ENCODE results near the gene N4BP2L2. TPM values are rescaled to one million over a fixed set of nuclear protein-coding genes. Genes with fewer than 3 reads are reported as not detected.

The N4BP2L2 gene
- 58.0 and 61.4 TPM in 2 replicates for total RNA-seq (2021)
- long read RNA-seq, full-length matches to known transcripts: 48 of 140 reads
- long read RNA-seq, partial matches to known transcripts: 64 of 140 reads
- long read RNA-seq, other reads (novel, unspliced or antisense): 28 of 140 reads

DNA sequence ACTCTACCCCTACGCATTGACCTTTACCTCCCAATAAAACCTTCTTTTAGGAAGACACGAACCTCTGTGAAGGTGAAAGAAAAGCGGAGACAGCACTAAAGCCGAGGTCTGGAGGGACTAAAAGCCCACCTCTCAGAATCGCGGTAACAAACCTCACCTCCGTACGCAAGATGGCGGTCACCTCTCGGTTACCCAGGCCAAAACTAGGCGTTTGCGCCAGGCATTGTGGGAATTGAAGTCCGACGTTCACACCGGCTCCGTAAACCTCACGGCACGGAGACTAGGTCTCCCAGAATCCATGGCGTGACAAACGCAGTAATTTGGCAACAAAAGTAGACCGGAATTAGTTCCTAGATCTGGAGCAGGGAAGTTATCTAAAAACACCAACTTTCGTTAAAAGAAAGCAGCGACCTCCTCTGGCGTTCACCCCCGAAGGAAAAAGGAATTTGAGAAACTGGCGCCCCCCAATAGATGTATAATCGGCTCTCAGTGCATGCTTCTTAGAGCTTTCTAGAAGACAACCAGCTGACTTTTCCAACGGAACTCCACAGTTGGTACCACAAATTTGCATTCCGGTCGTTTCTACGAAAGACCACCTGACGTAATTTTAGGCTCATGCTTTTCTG lies at the start of gene N4BP2L2:
Gene N4BP2L2, minus strand, starts transcription at position 175 of the 626 bp plus-strand sequence. CDS start 1,768 bp downstream, outside the sequence.
- no peaks in the 10 kb centered on the region for H3K27me3 ChIP-seq (ENCODE audit: insufficient read depth, low read length)
- peak within 1 kb of the TSS; percentile 5 for H2BK5ac ChIP-seq (ENCODE audit: insufficient read length, low read length)
- peak; percentile 95 for DNase-seq
- no peak within 1 kb of the TSS for H4K8ac ChIP-seq (replicated peaks; ENCODE audit: insufficient read length, low read depth, low read length)
- peak within 1 kb of the TSS; percentile 87 for H3K9ac ChIP-seq (ENCODE audit: extremely low read depth, insufficient read length, low read length)
- H3K14ac ChIP-seq (ENCODE audit: insufficient read depth, low read length): peak within 1 kb of the TSS; percentile 42
- Mint-ChIP-seq H3K36me3 (ENCODE audit: insufficient read depth in 1 of 3, low read depth in 3 of 3) (peaks cover 12 to 32% (median 25%) of the 10 kb centered on the region in 3 experiments; a peak in 6 of 7 replicates), H3K4me3 (peak within 1 kb of the TSS; percentile 96 to 97), H3K4me1 (peaks cover 22 to 23% of the 10 kb centered on the region in 2 experiments), H3K27ac (peak within 1 kb of the TSS; percentile 98 to 99 (median 99)), H3K27me3 (ENCODE audit: low read depth) (no peaks in the 10 kb centered on the region), H3K9me3 (no peaks in the 10 kb centered on the region; a peak in 3 of 5 replicates)
- H3K79me1 ChIP-seq (ENCODE audit: insufficient read depth, low read depth, low read length, poor library complexity, severe bottlenecking): no peaks in the 10 kb centered on the region
- H3K79me2 ChIP-seq (ENCODE audit: insufficient read depth, low read length): peaks cover 2% of the 10 kb centered on the region; the same call in 1 of the 2 replicates
- no peak within 1 kb of the TSS for H3K4ac ChIP-seq (ENCODE audit: low read depth, low read length)
- H3K18ac ChIP-seq (ENCODE audit: insufficient read length, low read depth, low read length): peak within 1 kb of the TSS; percentile 64
- H3K4me2 ChIP-seq (ENCODE audit: insufficient read depth, insufficient read length, low read length): peak within 1 kb of the TSS; percentile 79
- H3K27ac ChIP-seq (ENCODE audit: insufficient read length, low read depth, low read length): peak within 1 kb of the TSS; percentile 84
- peak within 1 kb of the TSS; percentile 84 for H2AFZ ChIP-seq (ENCODE audit: low read length)
- H3K23me2 ChIP-seq (ENCODE audit: insufficient read length, low read depth, low read length, poor library complexity, severe bottlenecking): peaks cover 9% of the 10 kb centered on the region
- H2BK20ac ChIP-seq (ENCODE audit: low read depth, low read length, poor library complexity, severe bottlenecking): no peak within 1 kb of the TSS
- H3K56ac ChIP-seq (ENCODE audit: insufficient read length, low read depth, low read length): no peak within 1 kb of the TSS
- peak within 1 kb of the TSS; percentile 9 for H4K5ac ChIP-seq (ENCODE audit: insufficient read length, low read depth, low read length)
- no peak within 1 kb of the TSS for H2BK12ac ChIP-seq (ENCODE audit: insufficient read length, low read depth, low read length)
- H3K23ac ChIP-seq (ENCODE audit: insufficient read length, low read depth, low read length): no peak within 1 kb of the TSS
- no peaks in the 10 kb centered on the region for H4K20me1 ChIP-seq (ENCODE audit: control insufficient read depth, insufficient read depth, insufficient read length)
- H3K4me1 ChIP-seq (ENCODE audit: insufficient read depth, low read length): no peaks in the 10 kb centered on the region
- H3K9me3 ChIP-seq (ENCODE audit: control insufficient read depth, low read depth, low read length): no peaks in the 10 kb centered on the region
- peak; percentile 27; the same call in 1 of the 3 replicates for TF ChIP-seq CTCF (conservative IDR thresholded peaks at IDR 0.05)
- H2BK120ac ChIP-seq (ENCODE audit: low read depth, low read length, poor library complexity, severe bottlenecking): no peak within 1 kb of the TSS
- no peak within 1 kb of the TSS for H2AK5ac ChIP-seq (ENCODE audit: insufficient read length, low read length)
- no peak within 1 kb of the TSS for H4K91ac ChIP-seq (ENCODE audit: insufficient read length, low read depth, low read length)
- no peak within 1 kb of the TSS for H3T11ph ChIP-seq (ENCODE audit: low read length)
- WGBS (ENCODE audit: extremely low coverage, insufficient read length, low lambda C conversion rate): no CpG with 5 or more reads among the region's 32 CpGs
- H2BK15ac ChIP-seq (ENCODE audit: low read depth, low read length): no peak within 1 kb of the TSS
